NCI-H1694 (cell line): ENCODE results near the gene ANKRD9.

Experiments
- DNase-seq: peaks from one replicate; lab custom pipeline; 2025; lab: John Stamatoyannopoulos, UW

Gene ANKRD9

GRCh38 chr14:102498678-102499265 is 10.8 kb downstream of the ANKRD9 start:
- no peak for DNase-seq

GRCh38 chr14:102497998-102498677 is 11.4 kb downstream of the ANKRD9 start:
- peak; percentile 92 for DNase-seq

GRCh38 chr14:102496958-102497744 is 12.4 kb downstream of the ANKRD9 start:
- no peak for DNase-seq

DNA sequence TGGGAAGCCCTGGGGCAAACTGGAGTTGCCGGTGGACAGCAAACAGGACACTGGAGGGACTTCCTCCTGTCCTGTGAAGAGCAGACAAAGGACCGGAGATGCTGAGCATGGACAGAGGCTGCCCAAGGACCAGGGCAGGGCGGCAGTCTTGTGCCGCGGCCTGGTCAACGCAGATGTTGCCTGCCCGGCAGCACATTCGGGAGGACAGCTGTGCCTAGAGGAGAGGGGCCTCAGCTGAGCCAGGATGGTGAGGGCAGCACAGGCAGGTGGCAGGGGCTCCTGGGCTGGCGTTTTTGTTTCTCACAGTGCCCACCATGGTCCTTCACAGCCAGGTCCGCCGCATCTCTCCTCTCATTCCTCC is 13.3 kb downstream of the ANKRD9 start:
- no peak for DNase-seq

DNA sequence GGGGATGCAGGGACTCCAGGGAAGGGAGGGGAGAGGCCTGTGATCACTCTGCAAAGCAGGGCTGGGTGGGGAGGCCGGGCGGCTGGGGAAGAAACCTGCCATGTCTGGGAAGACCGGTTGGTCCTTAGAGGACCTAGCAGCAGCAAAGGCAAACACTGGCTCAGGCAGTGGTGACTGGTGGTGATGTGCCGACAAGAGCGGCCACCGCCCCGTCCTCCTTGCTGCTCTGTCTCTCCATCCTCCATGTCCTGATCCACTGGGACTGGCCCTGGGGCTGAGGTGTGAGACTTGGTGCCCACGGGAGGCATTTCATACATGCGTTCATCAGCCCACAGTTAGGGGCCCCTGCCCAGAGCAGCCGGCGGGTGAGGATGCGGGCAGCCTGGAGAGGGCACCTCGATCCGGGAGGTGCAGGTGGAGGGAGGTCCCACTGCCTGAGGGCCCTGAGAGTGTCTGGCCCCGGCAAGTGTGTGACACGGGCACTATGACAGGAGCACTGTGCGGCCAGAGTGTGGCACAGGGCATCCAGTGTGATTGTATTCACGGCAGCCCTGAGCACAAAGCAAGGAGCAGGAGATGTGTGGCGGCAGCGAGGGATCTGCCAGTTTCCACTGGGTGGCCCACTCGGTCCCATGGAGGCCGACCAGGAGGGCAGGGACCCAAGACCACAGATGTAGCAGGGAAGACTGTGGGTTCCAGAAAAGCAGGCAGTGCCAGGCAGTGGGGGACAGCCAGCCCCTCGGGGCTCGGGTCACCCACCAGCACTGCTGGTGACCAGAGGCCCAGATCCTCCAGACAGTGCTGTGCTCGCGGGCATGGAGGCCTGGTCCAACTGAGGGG is 13.9 kb downstream of the ANKRD9 start:
- no peak for DNase-seq

DNA sequence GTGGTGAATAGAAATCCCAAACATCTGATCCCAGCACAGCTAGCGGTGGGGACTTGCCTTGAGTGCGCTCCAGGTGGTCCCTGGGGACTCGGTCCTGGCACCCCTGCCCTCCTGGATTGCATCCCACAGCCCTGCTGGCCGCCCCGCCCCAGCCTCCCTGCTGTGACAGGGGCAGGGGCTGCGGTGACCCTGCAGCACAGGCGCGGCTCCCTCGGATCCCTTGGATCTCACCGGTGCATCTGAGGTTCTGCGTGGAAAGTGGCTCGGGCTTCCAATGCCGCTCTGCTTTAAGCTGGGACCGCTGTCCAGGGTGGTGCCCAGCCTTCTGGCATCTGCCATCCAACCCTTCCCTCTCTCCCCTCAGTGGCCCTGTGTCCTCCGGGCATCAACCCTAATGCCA is 16.0 kb downstream of the ANKRD9 start:
- DNase-seq = no peak

DNA sequence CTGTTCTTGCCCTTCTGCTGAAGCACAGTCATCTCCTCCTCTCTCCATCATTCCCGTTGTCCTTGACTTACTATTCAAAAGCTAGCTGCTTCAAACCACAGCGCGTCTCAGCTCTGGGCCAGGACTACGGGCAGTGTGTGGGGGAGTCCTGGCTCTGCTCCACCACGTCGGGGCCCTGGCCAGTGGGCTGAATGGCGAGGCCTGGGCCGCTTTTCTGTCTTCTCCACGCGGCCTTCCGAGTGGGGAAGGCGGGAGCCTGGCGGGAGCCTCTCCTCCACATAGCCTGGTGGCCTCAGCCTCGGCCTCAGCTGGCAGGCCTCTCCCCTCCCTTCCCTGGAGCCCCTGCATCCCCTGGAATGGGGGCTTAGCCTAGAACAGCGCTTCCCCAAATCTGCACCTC is 16.5 kb downstream of the ANKRD9 start:
- no peak for DNase-seq

GRCh38 chr14:102492531-102492910 is 17.1 kb downstream of the ANKRD9 start:
- no peak for DNase-seq

DNA sequence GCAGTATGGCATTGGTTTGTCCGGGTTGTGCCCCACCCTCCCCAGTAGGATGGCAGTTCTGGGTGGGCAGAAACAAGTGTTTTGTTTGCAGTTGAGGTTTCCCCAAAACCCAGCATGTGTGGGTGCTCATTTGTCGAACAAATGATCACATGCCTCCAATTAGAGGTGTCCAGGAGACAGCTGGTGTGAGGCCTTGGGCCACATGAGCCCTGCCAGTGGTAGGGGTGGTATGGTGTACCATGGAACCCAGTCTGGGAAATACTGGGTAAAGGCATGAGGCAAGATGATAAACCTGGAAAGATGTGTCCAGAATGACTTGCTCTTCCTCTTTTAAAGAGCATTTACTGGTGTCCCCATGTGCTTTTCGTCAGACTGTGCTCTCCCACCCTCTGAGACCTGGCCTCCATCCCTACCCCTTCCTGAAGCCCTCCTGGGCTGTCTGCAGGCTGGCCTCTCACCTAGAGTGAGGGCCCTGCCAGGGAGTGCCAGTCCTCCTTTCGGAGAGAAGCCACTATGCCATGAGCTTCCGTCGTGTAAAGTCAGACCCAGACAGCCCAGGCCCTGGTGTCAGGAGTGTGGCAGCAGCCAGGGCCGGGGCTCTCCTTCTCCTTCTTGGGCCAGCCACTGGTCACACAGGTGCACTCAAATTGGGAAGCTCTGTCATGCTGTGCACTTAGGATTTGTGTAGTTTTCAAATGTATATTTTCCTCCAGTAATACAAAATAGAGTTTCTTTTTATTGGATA is 17.6 kb downstream of the ANKRD9 start:
- DNase-seq = no peak

DNA sequence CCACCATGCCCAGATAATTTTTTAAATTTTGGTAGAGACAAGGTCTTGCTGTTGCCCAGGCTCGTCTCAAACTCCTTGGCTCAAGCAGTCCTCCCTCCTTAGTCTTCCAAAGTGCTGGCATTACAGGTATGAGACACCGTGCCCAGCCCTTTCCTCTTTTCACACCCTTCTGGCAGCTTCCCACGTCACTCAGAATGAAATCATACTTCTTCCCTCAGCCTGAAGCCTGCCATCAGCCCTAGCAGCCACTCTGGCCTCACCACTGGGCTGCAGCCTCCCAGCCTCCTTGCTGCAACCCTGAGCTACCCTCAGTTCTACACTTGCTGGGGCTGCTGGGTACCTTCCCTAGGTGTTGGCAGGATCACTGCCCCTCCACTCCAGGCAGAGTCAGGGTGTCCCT is 18.2 kb downstream of the ANKRD9 start:
- DNase-seq = no peak

GRCh38 chr14:102490456-102490855 is 19.1 kb downstream of the ANKRD9 start:
- no peak for DNase-seq

- no peak for DNase-seq
Observed at GRCh38 chr14:102487204-102487577, 22.4 kb downstream of the ANKRD9 start.

DNA sequence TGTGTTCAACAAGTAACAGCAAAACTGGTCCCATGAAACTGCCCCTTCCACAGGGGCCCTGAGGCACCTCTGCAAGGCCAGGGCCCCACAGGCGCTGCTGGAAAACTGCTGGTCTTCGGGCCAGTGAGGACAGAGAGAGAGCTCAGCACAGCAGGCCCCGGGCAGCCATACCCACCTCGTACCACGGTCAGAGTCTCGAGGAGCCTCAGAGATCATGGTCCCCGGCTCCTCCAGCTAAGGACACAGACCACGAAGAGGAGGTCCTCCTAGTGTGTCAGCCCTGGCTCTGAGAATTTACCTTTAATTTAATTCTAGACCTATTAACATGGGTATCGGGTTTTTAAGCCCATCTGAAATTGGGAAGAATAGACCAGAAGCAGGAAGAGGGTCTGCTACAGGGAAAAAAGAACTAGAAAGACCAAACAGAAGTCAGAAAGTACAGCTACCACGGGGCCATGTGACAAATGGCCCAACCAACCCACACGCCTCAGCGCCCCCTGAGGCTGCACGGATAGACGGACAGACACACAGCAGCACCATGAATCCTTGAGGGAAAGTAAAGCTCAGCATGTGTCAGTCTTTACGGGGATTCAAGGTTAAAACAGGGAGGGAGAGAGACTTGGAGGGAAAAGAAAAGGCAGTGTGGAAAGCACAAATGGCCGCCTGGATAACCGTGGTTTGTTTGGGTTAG is 22.9 kb downstream of the ANKRD9 start:
- no peak for DNase-seq

DNA sequence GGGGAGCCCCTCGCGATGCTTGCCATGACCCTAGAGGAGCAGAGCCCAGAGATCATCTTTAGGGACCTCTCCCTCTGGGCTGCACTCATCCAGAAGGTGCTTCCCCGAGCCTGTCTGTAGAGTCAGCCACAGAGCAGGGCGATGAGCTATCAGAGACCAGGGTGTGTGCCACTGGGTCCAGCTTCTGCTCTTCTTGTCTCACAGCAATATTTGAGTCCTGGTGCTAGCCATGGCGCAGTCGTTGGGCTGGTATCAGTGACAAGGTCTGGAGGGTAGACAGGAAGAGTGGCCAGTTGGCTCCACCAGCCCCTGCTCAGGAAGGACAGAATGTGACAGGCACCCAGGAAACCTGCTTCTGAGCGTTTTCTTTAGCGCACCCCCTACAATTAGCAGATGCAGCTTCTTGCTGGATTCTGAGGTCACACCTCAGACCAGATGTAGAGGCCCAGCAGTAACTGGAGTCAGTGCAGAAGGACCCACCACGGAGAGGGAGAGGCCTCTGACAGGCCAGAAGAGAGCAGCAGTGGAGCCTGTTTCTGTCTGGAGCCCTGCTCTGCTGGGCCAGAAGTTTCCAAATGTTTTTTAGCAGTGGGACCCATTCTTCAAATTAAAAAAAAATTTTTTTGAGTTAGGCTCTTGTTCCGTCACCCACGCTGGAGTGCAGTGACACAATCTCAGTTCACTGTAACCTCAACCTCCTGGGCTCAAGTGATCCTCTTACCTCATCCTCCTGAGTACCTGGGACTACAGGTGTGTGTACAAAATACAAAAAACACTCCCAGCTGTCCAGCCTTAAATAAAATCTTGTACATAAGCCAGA is 23.7 kb downstream of the ANKRD9 start:
- DNase-seq = no peak

GRCh38 chr14:102484316-102484715 is 25.3 kb downstream of the ANKRD9 start:
- no peak for DNase-seq

GRCh38 chr14:102481791-102482238 is 27.8 kb downstream of the ANKRD9 start:
- no peak for DNase-seq

DNA sequence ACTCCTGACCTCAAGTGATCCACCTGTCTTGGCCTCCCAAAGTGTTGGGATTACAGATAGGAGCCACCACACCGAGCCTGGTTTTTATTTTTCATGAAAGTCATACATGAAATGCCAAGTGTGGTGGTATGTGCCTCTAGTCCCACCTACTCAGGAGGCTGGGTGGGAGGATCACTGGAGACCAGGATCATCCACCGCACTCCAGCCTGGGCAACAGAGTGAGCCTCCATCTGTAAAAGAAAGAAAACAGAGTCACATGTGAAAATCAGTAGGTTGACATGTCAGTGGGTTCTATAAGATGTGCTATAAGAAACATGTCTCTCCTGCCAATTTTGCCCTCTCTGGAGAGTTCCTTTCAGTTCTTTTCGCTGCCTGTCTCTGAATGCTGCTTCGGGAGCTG is 28.2 kb downstream of the ANKRD9 start:
- no peak for DNase-seq

- DNase-seq = peak; percentile 87
Observed at GRCh38 chr14:102479777-102480176, 29.8 kb downstream of the ANKRD9 start.

DNA sequence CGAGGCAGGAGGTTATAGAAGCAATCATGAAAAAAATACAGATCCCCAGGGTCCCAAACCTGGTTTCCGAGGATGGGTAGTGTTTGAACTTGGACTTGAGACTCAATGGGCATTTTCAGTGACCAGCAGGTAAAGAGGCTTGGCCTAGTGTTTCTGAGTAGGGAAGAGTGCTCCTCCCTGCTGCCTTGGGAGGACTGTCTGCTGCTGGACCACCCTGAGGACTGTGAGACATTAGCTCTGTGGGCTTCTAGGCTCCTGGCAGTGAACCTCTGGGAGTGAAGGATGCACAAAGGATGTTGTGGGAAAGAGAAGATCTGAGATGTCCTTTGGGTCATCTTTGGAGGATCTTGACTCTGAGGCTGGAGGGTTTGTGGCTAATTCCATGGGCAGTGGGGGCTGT is 30.5 kb downstream of the ANKRD9 start:
- DNase-seq = no peak

- DNase-seq = peak; percentile 58
Observed at GRCh38 chr14:102474934-102475333, 34.6 kb downstream of the ANKRD9 start.
